LNCaP clone FGC (cell line): ENCODE results near the gene TBC1D2.

Experiments
- DNase-seq: peaks from one replicate; pipeline ENCODE4 v3.0.0-alpha.2; 2011; ENCODE audit warnings: low read depth
- H3K4me3 ChIP-seq: 2 replicates; pipeline ENCODE4 v1.5.1; 2011; ENCODE audit warnings: mild to moderate bottlenecking, low read depth, low read length, control low read depth
- TF ChIP-seq, protein P1 (sequence below): IDR thresholded peaks from 2 replicates; pipeline ENCODE4 v1.5.1; 2012; ENCODE audit warnings: mild to moderate bottlenecking; ENCODE audit not compliant: control insufficient read depth, insufficient read depth; ENCODE audit errors: extremely low read depth

The TBC1D2 gene

DNA sequence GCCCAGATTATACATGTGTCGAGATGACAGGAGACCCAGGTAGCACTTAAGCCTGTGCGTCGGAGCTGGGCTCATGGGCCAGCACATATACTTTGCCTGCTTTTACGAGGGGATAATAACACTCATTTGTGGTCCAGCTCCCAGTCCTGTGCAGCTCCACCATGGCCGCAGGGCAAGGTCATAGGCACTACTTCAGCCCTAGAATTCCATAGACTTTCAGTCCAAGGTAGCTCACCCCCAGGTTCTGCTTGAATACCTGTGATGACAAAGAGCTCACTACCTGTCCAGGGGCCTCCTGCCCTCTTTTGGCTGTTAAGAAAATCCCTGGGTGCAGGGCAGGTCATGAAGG is 64.7 kb downstream of the TBC1D2 start:
- TF ChIP-seq, protein P1, sequence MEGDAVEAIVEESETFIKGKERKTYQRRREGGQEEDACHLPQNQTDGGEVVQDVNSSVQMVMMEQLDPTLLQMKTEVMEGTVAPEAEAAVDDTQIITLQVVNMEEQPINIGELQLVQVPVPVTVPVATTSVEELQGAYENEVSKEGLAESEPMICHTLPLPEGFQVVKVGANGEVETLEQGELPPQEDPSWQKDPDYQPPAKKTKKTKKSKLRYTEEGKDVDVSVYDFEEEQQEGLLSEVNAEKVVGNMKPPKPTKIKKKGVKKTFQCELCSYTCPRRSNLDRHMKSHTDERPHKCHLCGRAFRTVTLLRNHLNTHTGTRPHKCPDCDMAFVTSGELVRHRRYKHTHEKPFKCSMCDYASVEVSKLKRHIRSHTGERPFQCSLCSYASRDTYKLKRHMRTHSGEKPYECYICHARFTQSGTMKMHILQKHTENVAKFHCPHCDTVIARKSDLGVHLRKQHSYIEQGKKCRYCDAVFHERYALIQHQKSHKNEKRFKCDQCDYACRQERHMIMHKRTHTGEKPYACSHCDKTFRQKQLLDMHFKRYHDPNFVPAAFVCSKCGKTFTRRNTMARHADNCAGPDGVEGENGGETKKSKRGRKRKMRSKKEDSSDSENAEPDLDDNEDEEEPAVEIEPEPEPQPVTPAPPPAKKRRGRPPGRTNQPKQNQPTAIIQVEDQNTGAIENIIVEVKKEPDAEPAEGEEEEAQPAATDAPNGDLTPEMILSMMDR: no peak
- no peak overlapping the region for H3K4me3 ChIP-seq
- DNase-seq: no peak

DNA sequence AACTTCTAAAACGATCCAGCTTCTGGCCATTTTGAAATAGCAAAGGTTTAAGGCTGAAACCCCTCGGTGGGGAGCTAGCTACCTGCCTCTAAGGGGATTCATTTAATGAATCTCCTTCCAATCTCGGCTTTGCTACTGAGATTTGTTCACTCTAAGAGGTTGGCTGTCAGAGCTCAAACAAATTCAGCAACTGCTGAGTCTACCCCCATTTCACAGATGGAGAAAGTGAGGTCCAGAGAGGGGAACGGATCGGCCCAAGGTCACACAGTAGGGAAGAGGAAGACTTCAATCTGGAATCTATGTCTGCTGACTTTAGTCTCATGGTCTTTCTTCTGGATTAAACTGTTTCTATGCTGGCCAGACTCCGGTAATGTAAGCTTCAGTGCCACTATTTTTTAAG is 66.0 kb downstream of the TBC1D2 start:
- no peak for DNase-seq
- TF ChIP-seq, protein P1: no peak
- no peak overlapping the region for H3K4me3 ChIP-seq

DNA sequence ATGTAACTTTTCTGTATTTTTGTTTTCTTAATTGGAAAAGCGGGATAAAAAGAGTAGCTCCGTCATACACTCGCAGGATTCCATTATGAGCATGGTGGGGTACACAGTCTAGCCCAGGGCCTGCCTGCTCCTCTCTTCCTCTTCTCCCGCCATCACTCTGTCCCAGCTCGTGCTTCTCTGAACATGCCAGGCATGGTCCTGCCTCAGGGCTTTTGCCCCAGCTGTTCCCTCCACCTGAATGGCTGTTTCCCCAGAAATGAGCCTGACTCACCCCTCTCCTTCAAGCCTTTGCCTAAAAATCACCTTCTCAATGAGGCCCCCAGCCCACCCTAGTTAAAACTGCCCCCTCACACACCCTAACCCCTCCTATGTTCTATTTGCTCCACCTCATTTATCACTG is 67.5 kb downstream of the TBC1D2 start:
- DNase-seq: no peak
- TF ChIP-seq, protein P1: no peak
- no peak overlapping the region for H3K4me3 ChIP-seq

DNA sequence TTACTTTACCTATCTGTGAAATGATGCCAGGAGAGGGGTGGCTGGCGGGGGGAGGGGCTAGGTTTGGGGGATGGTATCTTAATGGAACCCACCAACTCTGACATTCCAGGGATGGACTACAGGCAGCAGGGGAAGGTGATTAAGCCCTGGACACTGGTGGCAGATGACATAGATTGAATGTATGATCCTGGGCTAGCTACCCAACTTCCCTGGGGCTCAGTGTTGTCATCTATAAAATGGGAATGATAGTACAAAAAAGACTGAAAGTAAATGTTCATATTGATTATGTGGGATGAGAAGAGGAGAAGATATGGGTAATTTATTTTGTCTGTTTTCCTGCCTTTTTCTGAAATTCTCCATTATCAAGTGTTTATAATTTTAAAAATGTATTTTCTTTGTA is 69.2 kb downstream of the TBC1D2 start:
- TF ChIP-seq, protein P1: no peak
- DNase-seq: no peak
- H3K4me3 ChIP-seq: no peak overlapping the region

DNA sequence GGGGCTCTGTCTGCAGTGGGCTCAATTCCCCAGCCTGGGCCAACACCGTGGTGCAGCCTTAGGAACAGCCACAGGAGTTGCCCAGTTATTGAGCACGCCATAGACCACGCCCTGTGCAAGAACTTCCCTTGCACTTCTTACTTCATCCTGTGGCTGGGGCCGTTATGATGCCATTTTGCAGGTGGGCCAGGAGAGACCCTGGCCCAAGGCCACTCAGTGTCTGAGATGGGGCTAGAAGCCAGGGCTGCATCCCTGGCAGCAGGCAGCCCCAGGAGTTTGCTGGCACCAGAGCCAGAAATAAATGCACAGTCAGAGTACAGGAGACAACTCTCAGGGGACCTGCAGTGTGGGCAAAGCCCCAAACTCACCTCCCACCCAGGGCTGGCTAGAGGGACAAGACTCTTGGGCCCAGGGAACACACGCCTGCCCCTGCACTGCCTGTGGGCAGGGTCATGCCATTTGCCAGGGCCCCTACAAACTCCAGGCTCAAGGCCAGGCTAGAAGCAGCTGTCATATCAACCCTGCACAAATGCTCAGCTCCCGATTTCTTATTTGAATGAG is 69.8 kb downstream of the TBC1D2 start:
- H3K4me3 ChIP-seq: no peak overlapping the region
- DNase-seq: no peak
- TF ChIP-seq, protein P1: no peak

GRCh38 chr9:98185021-98185567 is 70.4 kb downstream of the TBC1D2 start:
- no peak overlapping the region for H3K4me3 ChIP-seq
- TF ChIP-seq, protein P1: no peak
- DNase-seq: no peak

DNA sequence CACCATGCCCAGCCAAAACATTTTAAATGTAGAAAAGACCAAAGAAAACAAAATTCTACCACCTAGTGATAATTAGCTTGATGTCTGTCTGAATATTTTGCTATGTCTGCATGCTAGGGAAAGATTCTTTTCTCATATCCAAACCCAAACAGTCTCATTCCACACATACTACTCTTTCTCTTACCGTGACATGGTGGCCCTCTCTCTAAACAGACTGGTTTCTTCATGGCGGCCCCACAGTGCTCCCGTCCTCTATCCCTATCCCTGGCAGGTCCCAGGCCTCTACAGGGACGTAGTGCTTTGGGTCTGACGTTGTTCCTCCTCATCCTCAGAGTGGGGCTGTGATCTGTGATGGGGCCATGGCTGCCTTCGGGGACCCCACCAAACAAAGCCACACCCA is 71.1 kb downstream of the TBC1D2 start:
- no peak overlapping the region for H3K4me3 ChIP-seq
- TF ChIP-seq, protein P1: no peak
- DNase-seq: no peak
